Parathyroid adenoma (tissue), 2 donors: ENCODE data around the gene ARHGAP10.
A peak's percentile ranks its signal among the peaks of the same experiment; 100 is the strongest.

Experiments used
- H2AFZ ChIP-seq: fragments of 300-600 bp; sonication (generic); one replicate; pipeline ENCODE4 v1.7.0; 2017; ENCODE audit warnings: antibody characterized with exemption, mild to moderate bottlenecking
- H3K27ac ChIP-seq: fragments of 300-600 bp; sonication (generic); one replicate; pipeline ENCODE4 v1.7.0; 2017
- H3K27me3 ChIP-seq: fragments of 300-600 bp; sonication (generic); one replicate; pipeline ENCODE4 v1.7.0; 2017; ENCODE audit warnings: low read length; ENCODE audit not compliant: control insufficient read depth, insufficient read depth
- H3K36me3 ChIP-seq: fragments of 300-600 bp; sonication (generic); one replicate; pipeline ENCODE4 v1.7.0; 2017; ENCODE audit warnings: low read length; ENCODE audit not compliant: control insufficient read depth, insufficient read depth
- H3K4me1 ChIP-seq: fragments of 300-600 bp; sonication (generic); one replicate; pipeline ENCODE4 v1.7.0; 2017; ENCODE audit warnings: control low read depth
- H3K4me2 ChIP-seq: fragments of 300-600 bp; sonication (generic); one replicate; pipeline ENCODE4 v1.7.0; 2017; ENCODE audit warnings: low read length
- H3K4me3 ChIP-seq: fragments of 300-600 bp; sonication (generic); one replicate; pipeline ENCODE4 v1.7.0; 2017; ENCODE audit warnings: low read depth, low read length
- H3K79me2 ChIP-seq: fragments of 300-600 bp; sonication (generic); one replicate; pipeline ENCODE4 v1.7.0; 2017; ENCODE audit warnings: control low read depth
- H3K9ac ChIP-seq: fragments of 300-600 bp; sonication (generic); one replicate; pipeline ENCODE4 v1.7.0; 2017; ENCODE audit warnings: mild to moderate bottlenecking
- H3K9me3 ChIP-seq: fragments of 300-600 bp; sonication (generic); one replicate; pipeline ENCODE4 v1.7.0; 2017; ENCODE audit warnings: low read length; ENCODE audit not compliant: control insufficient read depth
- CTCF ChIP-seq: fragments of 300-600 bp; sonication (generic); IDR thresholded peaks from one replicate; pipeline ENCODE4 v1.7.0; 2017; ENCODE audit warnings: antibody characterized with exemption, mild to moderate bottlenecking
- donor health status: primary hyperparathyroidism.

The ARHGAP10 gene

GRCh38 chr4:148053298-148054003 lies 321.6 kb downstream of the ARHGAP10 start:
- Histone ChIP-seq H3K27me3 (no peaks in the 10 kb centered on the region), H2AFZ (peak overlapping the region; percentile 31), H3K9ac (no peak overlapping the region), H3K27ac (peak overlapping the region; percentile 92), H3K4me1 (peaks cover 56% of the 10 kb centered on the region), H3K36me3 (no peaks in the 10 kb centered on the region), H3K4me2 (peak overlapping the region; percentile 16), H3K9me3 (no peaks in the 10 kb centered on the region), H3K79me2 (no peaks in the 10 kb centered on the region), H3K4me3 (no peak overlapping the region)
- no peak for TF ChIP-seq CTCF

- Histone ChIP-seq H3K4me1 (peaks cover 59% of the 10 kb centered on the region), H3K9ac (no peak overlapping the region), H3K4me3 (no peak overlapping the region), H3K9me3 (no peaks in the 10 kb centered on the region), H3K36me3 (no peaks in the 10 kb centered on the region), H3K4me2 (no peak overlapping the region), H2AFZ (peak overlapping the region; percentile 38), H3K27ac (peak overlapping the region; percentile 92), H3K27me3 (no peaks in the 10 kb centered on the region), H3K79me2 (no peaks in the 10 kb centered on the region)
- no peak for TF ChIP-seq CTCF
Observed at GRCh38 chr4:148054275-148054674, 322.4 kb downstream of the ARHGAP10 start.

GRCh38 chr4:148055844-148056243 lies 324.0 kb downstream of the ARHGAP10 start:
- Histone ChIP-seq H3K9me3 (no peaks in the 10 kb centered on the region), H3K9ac (no peak overlapping the region), H3K79me2 (no peaks in the 10 kb centered on the region), H3K27me3 (no peaks in the 10 kb centered on the region), H3K4me2 (no peak overlapping the region), H2AFZ (no peak overlapping the region), H3K27ac (no peak overlapping the region), H3K4me3 (no peak overlapping the region), H3K4me1 (peaks cover 57% of the 10 kb centered on the region), H3K36me3 (no peaks in the 10 kb centered on the region)
- TF ChIP-seq CTCF, result no peak

- peak; percentile 16 for TF ChIP-seq CTCF
- Histone ChIP-seq H2AFZ (no peak overlapping the region), H3K9ac (no peak overlapping the region), H3K4me2 (no peak overlapping the region), H3K4me3 (no peak overlapping the region), H3K4me1 (peaks cover 49% of the 10 kb centered on the region), H3K36me3 (no peaks in the 10 kb centered on the region), H3K27me3 (no peaks in the 10 kb centered on the region), H3K79me2 (no peaks in the 10 kb centered on the region), H3K27ac (peak overlapping the region; percentile 80), H3K9me3 (no peaks in the 10 kb centered on the region)
Observed at GRCh38 chr4:148056879-148057278, 325.0 kb downstream of the ARHGAP10 start.

GRCh38 chr4:148057516-148057915 lies 325.6 kb downstream of the ARHGAP10 start:
- no peaks in the 10 kb centered on the region for H3K79me2 ChIP-seq
- H2AFZ ChIP-seq, result peak overlapping the region; percentile 56
- H3K27ac ChIP-seq, result peak overlapping the region; percentile 80
- H3K36me3 ChIP-seq, result no peaks in the 10 kb centered on the region
- no peak overlapping the region for H3K4me3 ChIP-seq
- H3K27me3 ChIP-seq, result no peaks in the 10 kb centered on the region
- no peak overlapping the region for H3K9ac ChIP-seq
- H3K9me3 ChIP-seq, result no peaks in the 10 kb centered on the region
- H3K4me2 ChIP-seq, result no peak overlapping the region
- peaks cover 45% of the 10 kb centered on the region for H3K4me1 ChIP-seq
- no peak for TF ChIP-seq CTCF
